HG03342 (cell line): ENCODE data around the gene ADIPOR2.

Experiments
- ATAC-seq: cut with Tn5 transposase; IDR thresholded peaks from one replicate; pipeline ENCODE4 v1.9.1; 2021; ENCODE audit warnings: mild to moderate bottlenecking, moderate library complexity; ENCODE audit not compliant: unreplicated experiment

Gene ADIPOR2

GRCh38 chr12:1826867-1827705 lies 136.2 kb downstream of the ADIPOR2 start:
- no peak for ATAC-seq

- ATAC-seq = no peak
Observed at GRCh38 chr12:1827826-1828805, 137.2 kb downstream of the ADIPOR2 start.

- ATAC-seq = no peak
Observed at GRCh38 chr12:1828856-1829255, 138.0 kb downstream of the ADIPOR2 start.

GRCh38 chr12:1829306-1829900 lies 138.5 kb downstream of the ADIPOR2 start:
- ATAC-seq = no peak

GRCh38 chr12:1830401-1830845 lies 139.6 kb downstream of the ADIPOR2 start:
- no peak for ATAC-seq

- ATAC-seq = no peak
Observed at GRCh38 chr12:1830981-1831963, 140.4 kb downstream of the ADIPOR2 start.

GRCh38 chr12:1832801-1833595 lies 142.1 kb downstream of the ADIPOR2 start:
- ATAC-seq = no peak

GRCh38 chr12:1833596-1834028 lies 142.7 kb downstream of the ADIPOR2 start:
- ATAC-seq = no peak

- no peak for ATAC-seq
Observed at GRCh38 chr12:1834186-1834925, 143.5 kb downstream of the ADIPOR2 start.

- ATAC-seq = no peak
Observed at GRCh38 chr12:1835211-1836131, 144.6 kb downstream of the ADIPOR2 start.

GRCh38 chr12:1836241-1836803 lies 145.5 kb downstream of the ADIPOR2 start:
- no peak for ATAC-seq

GRCh38 chr12:1836854-1837421 lies 146.1 kb downstream of the ADIPOR2 start:
- ATAC-seq = no peak

- no peak for ATAC-seq
Observed at GRCh38 chr12:1837541-1838204, 146.8 kb downstream of the ADIPOR2 start.
